ENCODE data around the gene ZDHHC11.

The ZDHHC11 gene

GRCh38 chr5:850511-851006, at the start of gene ZDHHC11:
Gene ZDHHC11, minus strand, starts transcription at chr5:850986. Its CDS starts 384 bp downstream, at chr5:850602.
- DNase-seq (ENCODE audit: low read depth): no peak

GRCh38 chr5:893711-894110, 42.9 kb upstream of the ZDHHC11 start:
- no peak for DNase-seq (ENCODE audit: low read depth)

- DNase-seq (ENCODE audit: low read depth): no peak
Measured at GRCh38 chr5:893137-893506, 42.3 kb upstream of the ZDHHC11 start.

- peak; percentile 56 for DNase-seq (ENCODE audit: low read depth)
Measured at GRCh38 chr5:892394-893136, 41.8 kb upstream of the ZDHHC11 start, which contains the start of the genes BRD9 and TRIP13. Gene BRD9, minus strand, starts transcription at chr5:892801. Its CDS starts 144 bp downstream, at chr5:892657. Gene TRIP13, plus strand, starts transcription at chr5:892884. Its CDS starts 115 bp downstream, at chr5:892999.

- DNase-seq (ENCODE audit: low read depth): no peak
Measured at GRCh38 chr5:891837-892393, 41.1 kb upstream of the ZDHHC11 start.

- no peak for DNase-seq (ENCODE audit: low read depth)
Measured at GRCh38 chr5:891117-891836, 40.5 kb upstream of the ZDHHC11 start.

GRCh38 chr5:889075-889710, 38.4 kb upstream of the ZDHHC11 start:
- DNase-seq (ENCODE audit: low read depth): no peak

GRCh38 chr5:888638-889035, 37.9 kb upstream of the ZDHHC11 start:
- DNase-seq (ENCODE audit: low read depth): no peak

- DNase-seq (ENCODE audit: low read depth): peak; percentile 77
Measured at GRCh38 chr5:887947-888637, 37.3 kb upstream of the ZDHHC11 start.

- DNase-seq (ENCODE audit: low read depth): no peak
Measured at GRCh38 chr5:886716-887325, 36.0 kb upstream of the ZDHHC11 start.

GRCh38 chr5:886036-886435, 35.2 kb upstream of the ZDHHC11 start:
- no peak for DNase-seq (ENCODE audit: low read depth)

GRCh38 chr5:885529-885928, 34.7 kb upstream of the ZDHHC11 start:
- no peak for DNase-seq (ENCODE audit: low read depth)

- DNase-seq (ENCODE audit: low read depth): no peak
Measured at GRCh38 chr5:885127-885442, 34.3 kb upstream of the ZDHHC11 start.

GRCh38 chr5:884345-885126, 33.8 kb upstream of the ZDHHC11 start:
- no peak for DNase-seq (ENCODE audit: low read depth)

GRCh38 chr5:883475-884181, 32.8 kb upstream of the ZDHHC11 start:
- DNase-seq (ENCODE audit: low read depth): no peak

GRCh38 chr5:882253-883183, 31.7 kb upstream of the ZDHHC11 start:
- DNase-seq (ENCODE audit: low read depth): no peak

GRCh38 chr5:881551-881935, 30.8 kb upstream of the ZDHHC11 start:
- DNase-seq (ENCODE audit: low read depth): no peak

- DNase-seq (ENCODE audit: low read depth): no peak
Measured at GRCh38 chr5:880816-881550, 30.2 kb upstream of the ZDHHC11 start.

Data from stromal cell of bone marrow (primary cell).